Measurements from ENCODE around the gene ETV4. TPM values are rescaled to one million over a fixed set of nuclear protein-coding genes. Genes with fewer than 3 reads are reported as not detected.

ETV4 gene
- total and polyA plus RNA-seq, 2 of the 13 experiments (the other 11 are each of a cell fraction or from before 2014, with no cell fraction given), result 128 to 330 TPM

DNA sequence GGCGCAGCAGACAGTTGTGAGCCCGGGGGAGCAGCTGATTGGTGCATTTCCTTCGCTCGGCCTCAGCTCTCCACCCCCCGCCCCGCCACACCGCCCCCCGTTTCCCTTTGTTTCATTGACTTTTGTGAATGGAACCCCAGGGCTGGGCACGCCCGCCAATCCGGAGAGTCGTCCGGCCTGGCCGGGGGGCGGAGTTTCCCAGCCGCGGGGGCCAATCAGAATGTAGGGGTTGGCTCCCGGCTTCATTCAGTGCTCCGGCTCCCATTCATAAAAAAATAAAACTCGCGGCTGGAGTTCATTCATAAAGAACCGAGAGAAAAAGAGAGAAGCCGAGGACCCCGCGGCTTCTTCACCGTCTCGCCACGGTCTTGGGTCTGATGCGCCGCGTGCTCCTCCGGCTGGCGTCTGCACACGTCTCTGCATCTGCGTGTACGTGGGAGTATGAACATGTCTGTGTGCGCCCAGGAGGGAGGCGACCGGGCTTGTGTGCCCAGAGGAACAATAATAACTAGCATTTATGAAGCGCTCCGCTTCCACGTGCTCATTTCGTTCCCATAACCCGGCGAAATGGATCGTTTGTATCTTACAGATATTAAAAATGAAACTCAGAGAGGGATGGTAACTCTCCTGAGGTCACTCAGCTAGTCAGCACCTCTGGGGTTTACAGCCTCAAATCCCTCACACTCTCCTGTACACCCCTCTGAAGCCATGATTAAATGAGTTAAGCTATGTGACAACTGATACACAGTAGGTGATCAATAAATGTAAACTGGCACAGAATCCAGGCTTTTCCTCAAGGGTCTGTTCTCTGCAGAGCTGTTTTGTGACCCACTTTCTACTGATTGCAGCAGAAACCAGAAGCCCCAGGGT lies at the start of gene ETV4 (continued):
- TF ChIP-seq, protein P1, sequence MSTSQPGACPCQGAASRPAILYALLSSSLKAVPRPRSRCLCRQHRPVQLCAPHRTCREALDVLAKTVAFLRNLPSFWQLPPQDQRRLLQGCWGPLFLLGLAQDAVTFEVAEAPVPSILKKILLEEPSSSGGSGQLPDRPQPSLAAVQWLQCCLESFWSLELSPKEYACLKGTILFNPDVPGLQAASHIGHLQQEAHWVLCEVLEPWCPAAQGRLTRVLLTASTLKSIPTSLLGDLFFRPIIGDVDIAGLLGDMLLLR (CRISPR knock-in tag; IDR thresholded peaks at IDR 0.05), result no peak
- TF ChIP-seq ZNF407 (CRISPR knock-in tag; IDR thresholded peaks at IDR 0.05; ENCODE audit: not compliant biosample characterization), result no peak
- peak; percentile 86 for TF ChIP-seq ZNF747 (CRISPR knock-in tag; IDR thresholded peaks at IDR 0.05; ENCODE audit: borderline replicate concordance)
- TF ChIP-seq, protein P2, sequence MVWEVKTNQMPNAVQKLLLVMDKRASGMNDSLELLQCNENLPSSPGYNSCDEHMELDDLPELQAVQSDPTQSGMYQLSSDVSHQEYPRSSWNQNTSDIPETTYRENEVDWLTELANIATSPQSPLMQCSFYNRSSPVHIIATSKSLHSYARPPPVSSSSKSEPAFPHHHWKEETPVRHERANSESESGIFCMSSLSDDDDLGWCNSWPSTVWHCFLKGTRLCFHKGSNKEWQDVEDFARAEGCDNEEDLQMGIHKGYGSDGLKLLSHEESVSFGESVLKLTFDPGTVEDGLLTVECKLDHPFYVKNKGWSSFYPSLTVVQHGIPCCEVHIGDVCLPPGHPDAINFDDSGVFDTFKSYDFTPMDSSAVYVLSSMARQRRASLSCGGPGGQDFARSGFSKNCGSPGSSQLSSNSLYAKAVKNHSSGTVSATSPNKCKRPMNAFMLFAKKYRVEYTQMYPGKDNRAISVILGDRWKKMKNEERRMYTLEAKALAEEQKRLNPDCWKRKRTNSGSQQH (CRISPR knock-in tag; IDR thresholded peaks at IDR 0.05; ENCODE audit: low read depth), result peak; percentile 99
- no peak for TF ChIP-seq THYN1 (CRISPR knock-in tag; IDR thresholded peaks at IDR 0.05; ENCODE audit: borderline replicate concordance, low read depth)
- TF ChIP-seq MIXL1 (CRISPR knock-in tag; IDR thresholded peaks at IDR 0.05), result no peak
- TF ChIP-seq ZNF878 (CRISPR knock-in tag; IDR thresholded peaks at IDR 0.05), result no peak
- TF ChIP-seq SRSF4 (IDR thresholded peaks at IDR 0.05; ENCODE audit: low read depth, low read length, poor library complexity, severe bottlenecking), result no peak
- TF ChIP-seq GPBP1L1 (CRISPR knock-in tag; IDR thresholded peaks at IDR 0.05), result no peak
- TF ChIP-seq ASH2L (IDR thresholded peaks at IDR 0.05; ENCODE audit: insufficient read length, low read depth, low read length), result peak; percentile 17
- TF ChIP-seq ZNF30 (CRISPR knock-in tag; IDR thresholded peaks at IDR 0.05), result 0 out of 2 replicates have a peak, but pooled peaks have one; percentile 45
- no peak for TF ChIP-seq ZNF331 (CRISPR knock-in tag; IDR thresholded peaks at IDR 0.05)
- no peak for TF ChIP-seq MTF1 (CRISPR knock-in tag; IDR thresholded peaks at IDR 0.05)
- TF ChIP-seq ZKSCAN8 (CRISPR knock-in tag; IDR thresholded peaks at IDR 0.05; ENCODE audit: borderline replicate concordance), result peak; percentile 75; the same call in 1 of the 2 replicates
- TF ChIP-seq HNRNPL (IDR thresholded peaks at IDR 0.05; ENCODE audit: low read depth, low read length), result no peak
